Activated naive CD8-positive, alpha-beta T cell treated with anti-CD3 and anti-CD28 coated beads, Interleukin-2, amount 10 ng/mL, durations not matched to agents 7 days and 5 days (primary cell): ENCODE measurements around the gene ABHD17B. TPM values are rescaled to one million over a fixed set of nuclear protein-coding genes. Genes with fewer than 3 reads are reported as not detected.
"Not testable (repeated sequence)": the region's sequence is repeated elsewhere in the genome, so short reads cannot be mapped to it uniquely, and the experiment has no call there.

Source experiments
- ATAC-seq: fragments of 150-1000 bp; cut with Tn5 transposase; one replicate; pipeline ENCODE4 v1.10.0; 2021; ENCODE audit warnings: low read depth, moderate library complexity
- POLR2A ChIA-PET: fragments of 350-600 bp; sonication (Branson Sonifier 250); formaldehyde crosslinking; loops from one replicate; lab custom pipeline; 2021; ENCODE audit warnings: antibody characterized with exemption; lab: Charles Lee
- DNase-seq: peaks from one replicate; pipeline ENCODE4 v3.0.0; 2021
- H3K27ac Mint-ChIP-seq: one replicate; pipeline ENCODE4 v1.8.0; 2022; ENCODE audit warnings: mild to moderate bottlenecking, mixed read lengths
- H3K27me3 Mint-ChIP-seq: one replicate; pipeline ENCODE4 v1.8.0; 2022; ENCODE audit warnings: mild to moderate bottlenecking, moderate library complexity, mixed read lengths
- H3K36me3 Mint-ChIP-seq: one replicate; pipeline ENCODE4 v1.8.0; 2021; ENCODE audit warnings: mild to moderate bottlenecking, mixed read lengths
- H3K4me1 Mint-ChIP-seq: one replicate; pipeline ENCODE4 v1.8.0; 2021; ENCODE audit warnings: mixed read lengths
- H3K4me3 Mint-ChIP-seq: one replicate; pipeline ENCODE4 v1.8.0; 2022; ENCODE audit warnings: mild to moderate bottlenecking, moderate library complexity, mixed read lengths
- H3K9me3 Mint-ChIP-seq: one replicate; pipeline ENCODE4 v1.8.0; 2021; ENCODE audit warnings: mixed read lengths
- total RNA-seq, 2 experiments: library from RNA; stranded (reverse); gene quantifications; one replicate each; pipeline ENCODE4 v1.2.3, GENCODE V29; 2021

The ABHD17B gene
- total RNA-seq = 10 to 100 TPM; 25.2 to 25.6 TPM

GRCh38 chr9:71911061-71911907 is at the start of gene ABHD17B, which contains the start of gene C9orf85:
Gene ABHD17B, minus strand, starts transcription at chr9:71911193. Its CDS starts 36,113 bp downstream, at chr9:71875080.
Gene C9orf85, plus strand, starts transcription at chr9:71911639. Its CDS starts 96 bp downstream, at chr9:71911735.
- Mint-ChIP-seq H3K36me3 (peaks cover 8% of the 10 kb centered on the region), H3K4me1 (peaks cover 39% of the 10 kb centered on the region), H3K27ac (peak within 1 kb of the TSS; percentile 99), H3K9me3 (no peaks in the 10 kb centered on the region), H3K4me3 (peak within 1 kb of the TSS; percentile 99), H3K27me3 (no peaks in the 10 kb centered on the region)
- DNase-seq (peak; percentile 93), ATAC-seq (peak; percentile 93)
- POLR2A ChIA-PET = interaction anchor here (0.6 to 3.5 kb wide), 17 partner anchors 10 to 617 kb away, joined by 3 to 60 read pairs (median 5); no protein-coding TSS in a partner anchor

DNA sequence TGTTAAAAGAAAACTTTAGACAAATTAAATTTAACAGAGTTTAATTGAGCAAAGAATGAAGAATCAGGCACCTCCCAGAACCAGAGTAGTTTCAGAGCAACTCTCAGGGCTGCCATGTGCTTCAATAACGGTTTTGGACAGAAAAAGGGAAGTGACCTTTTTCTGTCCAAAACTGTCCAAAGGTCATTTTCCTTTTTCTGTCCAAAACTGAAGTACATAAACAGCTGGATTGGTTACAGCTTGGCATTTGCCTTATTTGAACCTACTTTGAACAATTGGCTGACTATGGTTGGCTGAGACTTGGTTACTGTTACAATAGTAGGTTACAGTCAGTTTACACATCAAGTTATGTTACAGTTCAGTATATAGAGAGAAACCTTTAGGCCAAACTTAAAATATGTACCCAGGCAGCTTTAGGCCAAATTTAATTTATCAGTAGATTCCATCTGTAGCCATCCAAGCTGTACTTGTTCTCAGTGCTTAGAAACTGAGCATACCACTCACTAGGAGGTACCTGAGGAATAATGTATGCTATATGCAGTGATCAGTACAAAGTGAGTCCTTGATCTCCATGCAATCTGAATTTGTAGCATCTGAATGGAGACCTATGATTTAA is 44.4 kb upstream of the ABHD17B start:
- DNase-seq (no peak), ATAC-seq (no peak)
- POLR2A ChIA-PET = no interaction called here
- no peak overlapping the region for H3K4me3 Mint-ChIP-seq
- no peaks in the 10 kb centered on the region for H3K27me3 Mint-ChIP-seq
- peaks cover 15% of the 10 kb centered on the region for H3K36me3 Mint-ChIP-seq
- H3K9me3 Mint-ChIP-seq = no peaks in the 10 kb centered on the region
- no peak overlapping the region for H3K27ac Mint-ChIP-seq
- H3K4me1 Mint-ChIP-seq = peaks cover 6% of the 10 kb centered on the region

GRCh38 chr9:71954652-71955051 is 43.7 kb upstream of the ABHD17B start:
- H3K4me1 Mint-ChIP-seq, ATAC-seq, H3K4me3 Mint-ChIP-seq, H3K9me3 Mint-ChIP-seq, H3K27me3 Mint-ChIP-seq, POLR2A ChIA-PET, DNase-seq, H3K27ac Mint-ChIP-seq: not testable (repeated sequence)
- peaks cover 11% of the 10 kb centered on the region for H3K36me3 Mint-ChIP-seq

- Mint-ChIP-seq H3K4me3 (no peak overlapping the region), H3K4me1 (peaks cover 8% of the 10 kb centered on the region), H3K27ac (no peak overlapping the region), H3K27me3 (no peaks in the 10 kb centered on the region), H3K36me3 (peaks cover 6% of the 10 kb centered on the region), H3K9me3 (no peaks in the 10 kb centered on the region)
- POLR2A ChIA-PET = no interaction called here
- ATAC-seq = no peak
- DNase-seq = no peak
Observed at GRCh38 chr9:71944754-71945375, 33.9 kb upstream of the ABHD17B start.

DNA sequence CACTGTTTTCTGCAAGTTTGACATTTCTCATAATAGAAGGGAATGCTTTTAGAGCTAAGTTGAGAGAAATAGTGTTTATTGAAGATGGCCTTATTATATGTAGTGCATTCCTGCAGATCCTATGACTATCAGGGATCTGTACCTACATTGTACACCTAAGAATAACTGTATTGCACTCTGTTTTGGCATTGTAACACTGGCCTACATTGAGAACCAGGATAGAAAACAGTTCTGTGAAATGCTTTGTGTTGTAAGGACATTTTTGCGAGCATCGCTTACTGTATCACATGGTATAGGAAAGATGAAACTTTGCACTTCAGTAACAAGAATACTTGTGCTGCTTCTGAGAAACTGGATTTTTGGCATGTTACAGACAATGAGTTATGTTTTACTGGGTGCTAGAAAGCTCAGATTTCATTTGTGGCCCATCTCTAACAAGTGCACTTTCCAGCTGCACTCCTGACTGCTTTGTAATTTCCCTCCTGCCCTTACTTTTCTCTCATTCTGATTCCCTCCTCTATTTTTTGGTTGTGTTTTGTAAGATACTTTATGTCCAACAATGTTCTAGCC is 31.1 kb upstream of the ABHD17B start:
- DNase-seq = no peak
- POLR2A ChIA-PET = no interaction called here
- Mint-ChIP-seq H3K36me3 (no peaks in the 10 kb centered on the region), H3K9me3 (no peaks in the 10 kb centered on the region), H3K4me1 (peaks cover 10% of the 10 kb centered on the region), H3K4me3 (no peak overlapping the region), H3K27ac (no peak overlapping the region), H3K27me3 (no peaks in the 10 kb centered on the region)
- no peak for ATAC-seq

DNA sequence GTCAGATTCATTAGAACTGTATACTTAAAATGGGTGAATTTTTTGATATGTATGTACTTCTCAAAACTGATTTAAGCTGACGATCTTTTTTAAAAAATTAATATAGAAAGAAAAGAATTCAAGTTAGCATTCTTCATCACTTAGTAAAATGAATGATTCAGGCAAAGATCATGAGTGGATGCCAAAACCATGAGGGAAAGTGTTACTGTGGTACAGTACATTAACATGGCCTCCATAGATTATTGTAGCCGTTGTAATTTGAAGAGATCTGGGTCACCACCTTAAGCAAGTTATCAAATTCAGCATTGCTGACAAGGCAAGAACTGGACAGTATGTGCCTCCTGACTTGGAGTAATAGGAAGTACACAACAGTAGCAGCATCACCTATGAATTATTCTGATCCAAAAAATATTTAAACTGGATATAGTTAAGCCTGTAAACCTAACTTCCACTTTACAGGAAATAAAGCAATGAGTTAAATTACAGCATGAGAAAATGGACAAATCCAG is 30.1 kb upstream of the ABHD17B start:
- Mint-ChIP-seq H3K9me3 (no peaks in the 10 kb centered on the region), H3K4me3 (no peak overlapping the region), H3K36me3 (no peaks in the 10 kb centered on the region), H3K4me1 (peaks cover 11% of the 10 kb centered on the region), H3K27me3 (no peaks in the 10 kb centered on the region), H3K27ac (no peak overlapping the region)
- ATAC-seq (no peak), DNase-seq (no peak)
- POLR2A ChIA-PET = no interaction called here

GRCh38 chr9:71937898-71938297 is 26.9 kb upstream of the ABHD17B start:
- Mint-ChIP-seq H3K27me3 (no peaks in the 10 kb centered on the region), H3K27ac (no peak overlapping the region), H3K4me3 (no peak overlapping the region), H3K36me3 (peaks cover 6% of the 10 kb centered on the region), H3K9me3 (no peaks in the 10 kb centered on the region), H3K4me1 (peaks cover 13% of the 10 kb centered on the region)
- POLR2A ChIA-PET = no interaction called here
- no peak for DNase-seq
- no peak for ATAC-seq

DNA sequence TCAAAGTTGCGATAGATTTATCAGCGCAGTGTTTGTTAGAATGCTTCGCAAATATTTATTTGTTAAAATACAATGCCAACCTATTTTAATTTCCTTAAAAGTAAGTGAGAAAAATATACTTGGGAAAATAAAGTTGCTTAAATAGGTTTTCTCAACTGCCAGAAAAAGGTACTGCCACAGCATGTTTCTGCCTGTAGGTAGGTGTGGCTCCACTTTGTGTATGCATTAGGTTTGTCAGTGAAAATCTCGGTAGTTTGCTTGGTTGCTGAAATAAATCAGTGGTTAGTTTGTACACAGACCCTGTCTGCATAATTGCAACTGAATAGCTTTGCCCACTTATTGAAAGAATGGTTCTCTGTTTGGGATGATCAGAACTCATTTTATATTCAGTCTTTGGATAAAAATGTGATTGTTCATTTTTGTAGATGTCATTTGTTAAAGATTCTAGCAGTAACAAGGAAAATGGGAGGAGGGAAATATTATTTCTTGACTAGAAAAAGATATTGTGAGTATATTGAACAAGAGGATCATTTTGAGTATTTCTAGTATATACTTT is 26.2 kb upstream of the ABHD17B start:
- Mint-ChIP-seq H3K4me3 (no peak overlapping the region), H3K4me1 (peaks cover 13% of the 10 kb centered on the region), H3K27ac (no peak overlapping the region), H3K36me3 (peaks cover 11% of the 10 kb centered on the region), H3K27me3 (no peaks in the 10 kb centered on the region), H3K9me3 (peaks cover 2% of the 10 kb centered on the region)
- ATAC-seq = no peak
- DNase-seq = no peak
- POLR2A ChIA-PET = no interaction called here

GRCh38 chr9:71936066-71936465 is 25.1 kb upstream of the ABHD17B start:
- DNase-seq (no peak), ATAC-seq (no peak)
- POLR2A ChIA-PET = no interaction called here
- H3K4me1 Mint-ChIP-seq = peaks cover 6% of the 10 kb centered on the region
- peaks cover 2% of the 10 kb centered on the region for H3K9me3 Mint-ChIP-seq
- no peaks in the 10 kb centered on the region for H3K27me3 Mint-ChIP-seq
- no peak overlapping the region for H3K4me3 Mint-ChIP-seq
- no peak overlapping the region for H3K27ac Mint-ChIP-seq
- peaks cover 16% of the 10 kb centered on the region for H3K36me3 Mint-ChIP-seq

DNA sequence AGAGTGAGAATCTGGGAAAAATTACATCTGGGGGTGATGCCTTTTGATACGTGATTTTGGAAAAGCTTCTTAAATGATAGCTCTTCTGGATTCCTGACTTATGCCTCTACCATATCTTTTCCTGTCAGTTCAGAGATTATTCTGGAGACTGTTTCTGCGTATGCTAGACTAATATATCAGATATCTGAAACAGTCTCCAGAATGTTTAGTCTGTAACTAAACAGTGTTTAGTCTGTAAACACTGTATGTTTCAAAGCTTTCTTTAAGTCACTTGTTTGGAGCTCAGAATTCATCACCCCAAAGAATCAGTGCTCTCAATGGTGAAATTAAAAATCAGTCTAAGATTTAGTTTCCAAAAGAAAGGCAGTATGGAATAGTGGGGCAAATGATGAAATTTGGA is 20.2 kb upstream of the ABHD17B start:
- no peak for DNase-seq
- no peak for ATAC-seq
- H3K9me3 Mint-ChIP-seq = peaks cover 2% of the 10 kb centered on the region
- H3K27ac Mint-ChIP-seq = no peak overlapping the region
- H3K27me3 Mint-ChIP-seq = no peaks in the 10 kb centered on the region
- peaks cover 2% of the 10 kb centered on the region for H3K4me1 Mint-ChIP-seq
- peaks cover 21% of the 10 kb centered on the region for H3K36me3 Mint-ChIP-seq
- POLR2A ChIA-PET = no interaction called here
- H3K4me3 Mint-ChIP-seq = no peak overlapping the region

DNA sequence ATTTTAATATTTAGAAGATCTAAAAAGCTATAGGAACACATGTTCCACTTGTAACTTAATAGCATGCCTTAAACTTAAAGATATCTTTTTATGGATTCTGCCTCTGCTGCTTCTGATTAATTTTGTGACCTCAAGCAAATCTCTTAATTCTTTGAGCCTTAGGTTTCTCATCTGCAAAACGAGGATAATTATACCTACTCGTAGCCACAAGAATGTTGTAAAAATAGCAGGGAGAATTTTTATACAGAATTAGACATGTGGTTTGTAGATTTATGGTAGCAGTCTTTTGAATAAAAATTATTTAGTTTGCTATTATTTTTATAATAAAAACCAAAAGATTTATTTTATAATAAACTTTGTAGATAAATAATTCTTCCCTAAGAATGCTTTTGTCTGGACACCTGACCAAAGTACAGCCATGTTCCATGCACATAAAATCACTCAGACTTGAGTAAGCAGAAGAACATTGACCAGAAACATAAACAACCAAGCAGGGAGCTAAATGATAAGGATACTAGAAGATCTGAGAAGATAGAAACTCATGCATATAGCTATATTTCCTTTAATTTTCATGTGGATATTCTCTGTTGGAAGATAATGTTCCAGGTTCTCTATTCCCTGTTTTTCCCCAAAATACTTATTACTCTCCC is 18.9 kb upstream of the ABHD17B start:
- DNase-seq (no peak), ATAC-seq (no peak)
- peaks cover 21% of the 10 kb centered on the region for H3K36me3 Mint-ChIP-seq
- H3K27ac Mint-ChIP-seq = no peak overlapping the region
- H3K9me3 Mint-ChIP-seq = peaks cover 2% of the 10 kb centered on the region
- H3K4me1 Mint-ChIP-seq = no peaks in the 10 kb centered on the region
- no peak overlapping the region for H3K4me3 Mint-ChIP-seq
- no peaks in the 10 kb centered on the region for H3K27me3 Mint-ChIP-seq
- POLR2A ChIA-PET = interaction anchor here (1.3 kb wide), 1 partner anchor 19 kb away, joined by 3 read pairs; the partner anchor contains the start of genes ABHD17B and C9orf85

DNA sequence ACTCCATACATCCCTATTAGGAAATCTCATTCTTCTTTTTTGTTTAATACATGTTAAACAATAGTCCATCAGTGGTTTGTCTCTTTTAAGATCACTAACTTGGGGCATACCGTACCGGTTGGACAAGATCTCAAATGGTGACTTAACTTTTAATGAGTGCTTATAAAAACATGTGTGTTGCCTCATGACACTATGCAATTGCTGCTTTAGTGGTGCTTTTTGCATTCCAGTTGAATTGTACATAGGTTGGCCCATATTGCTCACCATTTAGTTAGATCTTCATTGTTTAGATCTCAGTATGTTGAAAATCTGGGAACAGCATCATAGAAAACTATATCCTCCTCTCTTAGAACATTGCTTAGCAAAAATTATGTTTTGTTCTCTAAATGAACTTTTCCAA is 18.2 kb upstream of the ABHD17B start:
- H3K4me1 Mint-ChIP-seq = no peaks in the 10 kb centered on the region
- ATAC-seq (no peak), DNase-seq (no peak)
- H3K36me3 Mint-ChIP-seq = peaks cover 23% of the 10 kb centered on the region
- no peak overlapping the region for H3K4me3 Mint-ChIP-seq
- H3K9me3 Mint-ChIP-seq = peaks cover 2% of the 10 kb centered on the region
- H3K27ac Mint-ChIP-seq = no peak overlapping the region
- POLR2A ChIA-PET = no interaction called here
- H3K27me3 Mint-ChIP-seq = no peaks in the 10 kb centered on the region
